ENCODE data around the gene CSNK1D. TPM values are rescaled to one million over a fixed set of nuclear protein-coding genes. Genes with fewer than 3 reads are reported as not detected.

The CSNK1D gene
- total RNA-seq, result 58.5 and 58.9 TPM in 2 replicates

DNA sequence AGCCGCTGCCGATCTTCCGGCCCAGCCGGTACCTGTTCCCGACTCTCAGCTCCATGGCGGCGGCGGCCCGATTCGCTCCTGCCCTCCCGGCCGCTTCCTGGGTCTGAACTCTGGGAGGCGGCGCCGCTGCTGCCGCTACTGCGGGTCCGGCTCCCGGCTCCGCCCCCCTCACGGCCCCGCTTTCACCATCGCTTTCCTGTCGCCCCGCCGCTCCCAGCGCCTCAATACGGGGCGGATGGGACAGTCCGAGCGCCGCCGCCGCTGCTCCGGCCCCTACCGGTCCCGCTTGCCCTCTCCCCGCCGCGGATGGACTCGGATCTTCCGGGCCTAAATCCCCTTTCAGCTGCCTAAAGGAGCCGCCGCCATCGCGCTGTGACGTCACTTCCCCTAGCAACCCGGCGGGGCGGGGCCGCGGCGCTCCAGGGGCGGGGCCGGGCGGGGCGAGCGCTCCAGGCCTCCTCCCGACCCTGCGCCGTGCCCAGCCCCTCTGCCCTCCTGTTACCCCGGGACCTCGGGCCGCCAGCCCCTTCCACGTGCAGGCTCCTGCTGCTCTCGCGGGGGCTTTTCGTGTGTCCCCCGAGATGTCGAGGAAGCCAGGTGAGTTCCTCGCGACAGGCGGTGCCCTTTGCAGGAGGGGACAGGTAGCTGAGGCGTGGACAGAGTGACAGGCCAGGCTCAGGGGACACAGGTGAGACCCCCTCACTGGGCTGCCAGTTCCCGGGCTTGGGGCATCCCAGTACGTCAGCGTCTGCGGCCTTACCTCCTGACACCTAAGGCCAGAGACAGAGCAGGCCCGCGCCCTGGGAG is at the start of gene CSNK1D:
TSS of gene CSNK1D (minus strand) at position 374 of the 807 bp plus-strand sequence. CDS start at position 55, 319 bp downstream.
- DNase-seq (ENCODE audit: low read depth, low spot score), result no peak

- DNase-seq (ENCODE audit: low read depth, low spot score), result no peak
These were observed 49.3 kb upstream of the CSNK1D start for GRCh38 chr17:82322526-82323453.

DNA sequence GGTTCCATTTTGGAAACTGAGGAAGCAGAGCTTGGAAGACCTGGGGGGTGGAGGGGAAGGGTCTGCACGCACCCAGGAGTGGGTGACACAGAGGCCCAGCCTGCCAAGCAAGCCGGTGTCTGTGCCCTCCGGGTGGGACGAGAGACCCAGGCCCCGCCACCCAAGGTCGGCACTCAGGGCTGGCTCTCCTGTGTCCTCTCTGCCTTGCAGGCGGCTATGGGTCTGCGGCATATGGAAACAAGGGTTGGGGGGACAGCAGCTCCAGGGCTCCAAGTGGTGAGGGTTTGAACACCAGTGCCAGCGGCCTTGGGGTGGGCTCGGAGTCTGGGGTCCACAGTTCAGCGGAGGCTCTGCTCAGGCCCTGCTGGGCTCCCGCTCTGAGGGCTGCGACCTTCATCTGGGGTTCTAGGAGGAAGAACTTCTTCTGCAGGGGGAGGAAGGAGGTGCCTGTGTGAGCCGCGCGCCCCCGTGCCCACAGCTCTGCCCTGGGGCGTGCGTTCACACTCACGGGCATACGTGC is 48.5 kb upstream of the CSNK1D start:
- DNase-seq (ENCODE audit: low read depth, low spot score), result no peak

- DNase-seq (ENCODE audit: low read depth, low spot score), result no peak
These were observed 47.7 kb upstream of the CSNK1D start for GRCh38 chr17:82320956-82321927.

GRCh38 chr17:82320140-82320840 is 46.8 kb upstream of the CSNK1D start:
- DNase-seq (ENCODE audit: low read depth, low spot score), result no peak

GRCh38 chr17:82319619-82320062 is 46.1 kb upstream of the CSNK1D start:
- DNase-seq (ENCODE audit: low read depth, low spot score), result no peak

DNA sequence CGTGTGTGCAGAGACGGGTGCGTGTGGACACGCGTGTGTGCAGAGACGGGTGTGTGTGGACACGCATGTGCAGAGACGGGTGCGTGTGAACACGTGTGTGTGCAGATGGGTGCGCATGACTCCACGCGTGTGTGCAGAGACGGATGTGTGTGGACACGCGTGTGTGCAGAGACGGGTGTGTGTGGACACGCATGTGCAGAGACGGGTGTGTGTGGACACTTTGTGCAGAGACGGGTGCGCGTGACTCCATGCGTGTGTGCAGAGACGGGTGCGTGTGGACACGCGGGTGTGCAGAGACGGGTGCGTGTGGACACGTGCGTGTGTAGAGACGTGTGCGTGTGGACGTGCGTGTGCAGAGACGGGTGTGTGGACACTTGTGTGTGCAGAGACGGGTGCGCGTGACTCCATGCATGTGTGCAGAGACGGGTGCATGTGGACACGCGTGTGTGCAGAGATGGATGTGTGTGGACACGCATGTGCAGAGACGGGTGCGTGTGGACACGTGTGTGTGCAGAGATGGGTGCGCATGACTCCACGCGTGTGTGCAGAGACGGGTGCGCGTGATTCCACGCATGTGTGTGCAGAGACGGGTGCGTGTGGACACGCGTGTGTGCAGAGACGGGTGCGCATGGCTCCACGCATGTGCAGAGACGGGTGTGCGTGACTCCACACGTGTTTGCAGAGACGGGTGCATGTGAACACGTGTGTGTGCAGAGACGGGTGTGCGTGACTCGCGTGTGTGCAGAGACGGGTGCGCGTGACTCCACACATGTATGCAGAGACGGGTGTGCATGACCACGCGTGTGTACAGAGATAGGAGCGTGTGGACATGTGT is 45.5 kb upstream of the CSNK1D start:
- DNase-seq (ENCODE audit: low read depth, low spot score), result no peak

DNA sequence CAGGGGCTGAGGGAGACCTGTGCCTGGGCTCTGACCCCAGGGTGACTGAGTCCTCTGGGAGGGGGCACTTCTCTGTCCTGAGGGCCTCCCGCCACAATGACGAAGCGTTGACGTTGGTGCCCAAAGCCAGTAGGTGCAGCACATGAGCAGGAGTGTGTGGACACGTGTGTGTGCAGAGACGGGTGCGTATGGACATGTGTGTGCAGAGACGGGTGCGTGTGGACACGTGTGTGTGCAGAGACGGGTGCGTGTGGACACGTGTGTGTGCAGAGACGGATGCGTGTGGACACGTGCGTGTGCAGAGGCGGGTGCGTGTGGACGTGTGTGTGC is 44.6 kb upstream of the CSNK1D start:
- no peak for DNase-seq (ENCODE audit: low read depth, low spot score)

- no peak for DNase-seq (ENCODE audit: low read depth, low spot score)
These were observed 44.1 kb upstream of the CSNK1D start, which contains the start of gene CD7 for GRCh38 chr17:82317394-82318168. Gene CD7, minus strand, starts transcription at chr17:82317608. Its CDS starts 113 bp downstream, at chr17:82317495.

DNA sequence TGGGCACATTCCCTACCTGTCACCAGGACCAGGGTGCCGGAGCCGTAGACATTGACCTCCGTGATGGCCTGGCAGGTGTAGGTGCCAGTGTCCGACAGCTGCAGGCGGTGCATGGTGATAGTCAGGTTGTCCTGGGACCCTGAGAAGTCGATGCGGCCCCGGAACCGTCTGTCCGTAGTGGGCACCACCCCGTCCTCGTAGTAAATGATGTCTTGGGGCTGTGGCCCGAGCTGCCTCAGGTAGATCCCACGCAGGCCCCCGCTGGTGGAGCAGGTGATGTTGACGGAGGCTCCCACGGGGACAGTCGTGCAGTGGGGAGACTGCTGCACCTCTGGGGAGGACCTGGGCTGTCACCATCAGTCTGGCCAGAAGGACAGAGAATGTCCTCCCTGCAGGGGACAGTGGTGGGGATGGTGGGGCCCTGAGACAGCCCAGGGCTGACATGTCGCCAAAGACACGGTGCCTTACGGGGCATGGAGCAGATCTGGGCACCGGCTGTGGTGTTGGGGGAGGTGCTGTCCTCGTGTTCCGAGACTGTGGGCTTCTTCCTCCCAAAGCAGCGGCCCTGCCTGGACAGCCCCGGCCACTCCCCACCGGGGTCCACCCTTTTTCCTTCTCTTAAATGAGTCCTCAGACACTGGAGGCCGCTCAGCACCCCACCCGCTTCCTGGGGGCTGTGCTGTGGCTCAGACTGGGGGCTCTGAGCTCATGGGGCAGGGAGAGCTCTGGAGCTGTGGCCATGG is 43.3 kb upstream of the CSNK1D start:
- no peak for DNase-seq (ENCODE audit: low read depth, low spot score)

DNA sequence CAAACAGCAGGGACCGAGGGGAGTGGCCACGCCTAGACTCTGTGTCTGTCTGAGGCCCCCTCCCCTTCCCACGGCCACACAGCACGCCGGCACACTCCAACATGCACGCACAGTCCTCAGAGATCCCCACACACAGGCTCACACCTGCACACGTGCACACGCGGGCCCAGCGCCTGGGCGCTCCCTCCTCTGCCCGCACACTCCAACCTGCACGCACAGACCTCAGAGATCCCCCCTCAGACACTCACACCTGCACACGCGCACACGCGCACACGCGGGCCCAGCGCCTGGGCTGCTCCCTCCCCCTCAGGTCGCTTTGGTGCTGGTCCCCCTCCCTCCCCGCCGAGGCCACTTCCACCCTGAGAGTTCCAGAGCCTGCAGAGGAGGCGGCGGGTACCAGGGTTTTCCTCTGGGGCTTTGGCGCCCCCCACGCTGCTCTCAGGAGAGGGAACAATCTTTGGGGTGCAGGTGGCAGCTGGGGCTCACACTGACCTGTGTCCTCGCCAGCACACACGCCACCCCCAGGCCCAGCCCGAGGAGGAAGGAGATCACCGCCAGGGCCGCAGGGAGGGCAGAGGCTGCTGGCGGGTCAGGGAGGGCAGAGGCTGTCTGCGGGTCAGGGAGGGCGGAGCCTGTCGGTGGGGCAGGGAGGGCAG is 42.3 kb upstream of the CSNK1D start:
- DNase-seq (ENCODE audit: low read depth, low spot score), result no peak

DNA sequence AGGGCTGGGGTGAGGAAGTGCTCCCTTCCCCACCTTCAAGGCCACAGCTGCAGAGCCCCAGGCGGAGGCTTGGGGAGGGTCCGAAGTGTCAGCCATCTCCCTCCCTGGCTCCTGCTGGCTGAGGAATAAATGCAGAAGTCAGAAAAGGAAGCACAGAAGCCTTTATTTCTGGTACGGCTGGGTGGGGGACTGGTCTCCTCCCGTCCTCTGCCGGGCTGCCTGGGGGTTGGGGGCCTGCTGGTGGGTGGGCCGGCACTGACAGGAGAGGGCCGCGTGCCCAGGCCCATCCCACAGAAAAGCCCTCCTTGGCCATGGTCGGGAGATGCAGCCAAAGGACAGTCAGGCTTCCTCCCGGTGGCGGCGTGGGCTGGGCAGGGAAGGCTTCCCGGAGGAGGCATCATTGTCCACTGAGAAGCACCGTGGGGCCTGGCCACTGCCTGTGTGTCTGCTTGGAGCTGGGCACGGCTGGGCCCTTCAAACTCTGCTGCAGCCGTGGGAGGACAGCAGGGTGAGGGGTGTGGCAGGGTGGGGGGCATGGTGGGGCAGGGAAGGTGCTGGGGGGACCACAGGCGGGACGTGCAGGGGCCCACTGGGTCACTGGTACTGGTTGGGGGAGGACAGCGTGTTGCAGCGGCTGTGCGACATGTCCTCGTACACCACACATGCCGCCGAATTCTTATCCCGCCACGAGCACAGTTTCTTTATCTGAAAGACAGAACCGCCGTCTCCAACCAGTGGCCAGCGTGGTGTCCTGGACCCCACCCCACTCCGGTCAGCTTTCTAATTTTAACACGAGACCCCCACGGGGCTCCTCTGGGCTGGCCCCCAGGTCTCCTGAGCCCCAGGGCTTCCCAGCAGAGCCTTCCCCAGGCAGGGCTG is 41.5 kb upstream of the CSNK1D start:
- no peak for DNase-seq (ENCODE audit: low read depth, low spot score)

DNA sequence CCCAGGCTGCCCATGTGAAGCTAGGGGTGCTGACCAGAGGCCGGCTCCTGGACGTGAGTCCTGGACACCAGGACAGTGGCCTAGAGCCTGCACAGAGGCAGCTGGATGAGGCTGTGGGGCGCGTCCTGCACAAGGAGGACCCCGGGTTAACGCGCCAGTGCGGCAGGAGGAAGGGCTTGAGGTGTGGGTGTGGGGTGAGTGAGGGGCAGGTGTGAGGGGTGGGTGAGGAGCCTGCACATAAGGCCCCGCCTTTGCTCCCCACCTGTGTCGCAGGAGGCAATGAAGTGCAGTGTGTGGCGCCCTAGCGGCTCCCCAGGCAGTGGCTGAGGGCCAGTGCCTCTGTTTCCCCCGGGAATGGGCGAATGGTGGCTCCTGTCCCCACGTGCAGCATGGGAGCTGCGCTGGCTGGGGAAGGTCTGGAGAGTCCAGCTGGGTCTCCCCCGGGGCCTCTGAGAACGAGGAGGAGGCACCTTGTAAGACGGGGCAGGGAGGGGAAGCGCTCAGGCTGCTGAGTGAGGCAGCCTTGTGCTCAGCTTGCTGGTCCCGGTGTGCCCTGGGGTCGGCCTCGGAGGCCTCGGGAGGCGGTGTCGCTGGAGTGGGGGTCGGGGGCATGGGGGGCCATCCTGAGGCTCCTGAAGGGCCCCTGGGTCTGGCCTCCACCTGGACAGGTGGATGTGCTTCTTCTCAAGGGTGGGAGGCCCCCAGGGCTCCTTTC is 40.7 kb upstream of the CSNK1D start:
- DNase-seq (ENCODE audit: low read depth, low spot score), result no peak

DNA sequence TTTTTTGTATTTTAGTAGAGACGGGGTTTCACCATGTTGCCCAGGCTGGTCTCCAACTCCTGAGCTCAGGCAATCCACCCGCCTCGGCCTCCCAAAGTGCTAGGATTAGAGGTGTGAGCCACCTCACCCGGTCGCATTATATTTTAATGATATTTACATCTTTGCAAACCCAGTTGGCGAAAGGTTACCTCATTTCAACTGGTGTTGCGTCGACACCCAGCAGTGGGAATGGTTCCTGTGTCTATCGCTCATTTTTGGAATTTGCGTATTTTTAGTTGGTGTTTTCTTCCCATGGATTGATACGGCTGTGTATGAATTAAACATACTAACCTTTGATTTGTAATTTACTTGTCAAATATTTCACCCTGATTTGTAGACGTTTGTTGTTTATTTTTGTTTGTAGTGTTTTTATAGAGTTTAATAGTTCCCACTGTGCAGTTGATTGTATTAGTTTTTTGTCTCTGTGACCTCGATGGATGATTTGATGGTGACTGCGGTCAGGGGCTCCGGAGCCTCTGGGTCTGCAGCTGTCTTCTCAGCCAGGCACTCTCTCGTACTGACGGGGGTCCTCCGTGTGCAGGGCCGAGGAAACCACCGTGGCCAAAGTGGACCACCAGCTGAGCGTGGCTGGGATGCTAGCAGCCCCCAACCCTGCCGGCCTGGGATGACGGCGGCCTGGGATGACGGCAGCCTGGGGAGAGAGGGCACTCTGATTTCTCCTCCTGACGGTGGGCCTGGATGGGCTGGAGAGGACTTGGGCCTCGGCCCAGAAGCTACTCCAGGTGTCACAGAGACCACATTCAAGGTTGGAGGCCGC is 39.9 kb upstream of the CSNK1D start:
- DNase-seq (ENCODE audit: low read depth, low spot score), result no peak

GRCh38 chr17:82311971-82312370 is 38.5 kb upstream of the CSNK1D start:
- DNase-seq (ENCODE audit: low read depth, low spot score), result no peak
